T-helper 2 cell treated with Interferon-gamma antibody and Interleukin-4, amounts not matched to agents 5 μg/mL and 100 μg/mL, for 36 hours (primary cell): ENCODE results near the gene DPP3.

Experiments
- DNase-seq: peaks from one replicate; pipeline ENCODE4 v3.0.0; 2021; ENCODE audit warnings: low spot score
- H3K27ac Mint-ChIP-seq: one replicate; pipeline ENCODE4 v1.8.0; 2021; ENCODE audit warnings: mild to moderate bottlenecking, mixed read lengths
- H3K27me3 Mint-ChIP-seq: one replicate; pipeline ENCODE4 v1.8.0; 2021; ENCODE audit warnings: low read depth, mixed read lengths
- H3K36me3 Mint-ChIP-seq: one replicate; pipeline ENCODE4 v1.8.0; 2021; ENCODE audit warnings: low read depth, mixed read lengths
- H3K4me1 Mint-ChIP-seq: one replicate; pipeline ENCODE4 v1.8.0; 2021; ENCODE audit warnings: low read depth, mixed read lengths
- H3K4me3 Mint-ChIP-seq: one replicate; pipeline ENCODE4 v1.8.0; 2022; ENCODE audit warnings: mild to moderate bottlenecking, moderate library complexity, mixed read lengths
- H3K9me3 Mint-ChIP-seq: one replicate; pipeline ENCODE4 v1.8.0; 2021; ENCODE audit warnings: mixed read lengths

The DPP3 gene

GRCh38 chr11:66469441-66469840 is 10.8 kb upstream of the DPP3 start:
- Mint-ChIP-seq H3K4me1 (peaks cover 16% of the 10 kb centered on the region), H3K27ac (no peak overlapping the region), H3K36me3 (peaks cover 2% of the 10 kb centered on the region), H3K9me3 (no peaks in the 10 kb centered on the region), H3K27me3 (no peaks in the 10 kb centered on the region), H3K4me3 (no peak overlapping the region)
- no peak for DNase-seq

GRCh38 chr11:66470015-66470414 is 10.2 kb upstream of the DPP3 start:
- H3K4me3 Mint-ChIP-seq: no peak overlapping the region
- H3K27ac Mint-ChIP-seq: peak overlapping the region; percentile 78
- no peaks in the 10 kb centered on the region for H3K27me3 Mint-ChIP-seq
- peaks cover 16% of the 10 kb centered on the region for H3K4me1 Mint-ChIP-seq
- H3K36me3 Mint-ChIP-seq: peaks cover 2% of the 10 kb centered on the region
- no peak for DNase-seq
- no peaks in the 10 kb centered on the region for H3K9me3 Mint-ChIP-seq

GRCh38 chr11:66471142-66471541 is 9.1 kb upstream of the DPP3 start:
- H3K36me3 Mint-ChIP-seq: peaks cover 2% of the 10 kb centered on the region
- DNase-seq: no peak
- no peaks in the 10 kb centered on the region for H3K27me3 Mint-ChIP-seq
- no peak overlapping the region for H3K4me3 Mint-ChIP-seq
- peaks cover 14% of the 10 kb centered on the region for H3K4me1 Mint-ChIP-seq
- H3K27ac Mint-ChIP-seq: no peak overlapping the region
- no peaks in the 10 kb centered on the region for H3K9me3 Mint-ChIP-seq

GRCh38 chr11:66472054-66472453 is 8.2 kb upstream of the DPP3 start:
- no peak overlapping the region for H3K27ac Mint-ChIP-seq
- H3K36me3 Mint-ChIP-seq: peaks cover 2% of the 10 kb centered on the region
- H3K27me3 Mint-ChIP-seq: no peaks in the 10 kb centered on the region
- H3K9me3 Mint-ChIP-seq: no peaks in the 10 kb centered on the region
- no peak overlapping the region for H3K4me3 Mint-ChIP-seq
- H3K4me1 Mint-ChIP-seq: peaks cover 10% of the 10 kb centered on the region
- no peak for DNase-seq

- peaks cover 4% of the 10 kb centered on the region for H3K4me1 Mint-ChIP-seq
- H3K27ac Mint-ChIP-seq: no peak overlapping the region
- H3K27me3 Mint-ChIP-seq: no peaks in the 10 kb centered on the region
- peaks cover 2% of the 10 kb centered on the region for H3K36me3 Mint-ChIP-seq
- no peaks in the 10 kb centered on the region for H3K9me3 Mint-ChIP-seq
- no peak for DNase-seq
- H3K4me3 Mint-ChIP-seq: no peak overlapping the region
These were observed 7.1 kb upstream of the DPP3 start for GRCh38 chr11:66473167-66473566.

- Mint-ChIP-seq H3K4me1 (peaks cover 6% of the 10 kb centered on the region), H3K9me3 (no peaks in the 10 kb centered on the region), H3K36me3 (peaks cover 2% of the 10 kb centered on the region), H3K27me3 (no peaks in the 10 kb centered on the region), H3K4me3 (no peak overlapping the region), H3K27ac (no peak overlapping the region)
- DNase-seq: no peak
These were observed 6.4 kb upstream of the DPP3 start for GRCh38 chr11:66473608-66474515.

GRCh38 chr11:66475349-66476172 is 4.7 kb upstream of the DPP3 start:
- DNase-seq: no peak
- Mint-ChIP-seq H3K4me3 (no peak overlapping the region), H3K27ac (no peak overlapping the region), H3K27me3 (no peaks in the 10 kb centered on the region), H3K36me3 (peaks cover 2% of the 10 kb centered on the region), H3K9me3 (no peaks in the 10 kb centered on the region), H3K4me1 (peaks cover 10% of the 10 kb centered on the region)

DNA sequence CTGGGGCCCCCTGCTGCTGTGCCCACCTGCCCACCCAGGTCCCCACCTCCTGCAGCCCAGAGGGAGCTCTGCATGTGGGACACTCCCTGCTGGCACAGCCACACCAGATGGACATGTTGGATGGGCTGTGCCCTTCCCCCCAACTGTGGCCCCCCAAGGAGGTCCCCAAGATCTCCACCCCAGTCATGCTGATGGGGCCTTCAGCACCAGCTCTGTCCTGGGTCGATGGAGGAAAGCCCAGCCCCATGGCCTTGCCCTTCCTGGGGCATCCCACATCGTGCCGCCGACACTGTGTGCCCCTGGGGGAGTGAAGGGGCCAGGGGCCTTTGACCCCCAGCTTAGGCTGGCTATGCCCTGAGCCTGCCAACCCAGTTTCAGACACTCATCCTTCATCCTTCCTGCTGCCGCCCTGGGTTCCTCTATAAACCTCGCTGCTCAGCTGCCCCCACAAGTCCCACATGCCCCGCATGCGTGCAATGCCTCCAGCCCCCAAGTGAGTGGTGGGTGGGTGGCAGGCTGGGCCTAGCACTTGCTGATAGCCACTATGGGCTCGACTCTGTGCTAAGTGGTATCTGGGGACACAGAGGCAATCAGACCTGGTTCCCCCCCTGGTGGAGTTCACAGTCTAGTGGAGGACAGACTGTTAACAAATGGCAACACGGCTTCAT is 3.9 kb upstream of the DPP3 start:
- H3K9me3 Mint-ChIP-seq: no peaks in the 10 kb centered on the region
- H3K27me3 Mint-ChIP-seq: no peaks in the 10 kb centered on the region
- no peak for DNase-seq
- H3K4me1 Mint-ChIP-seq: peaks cover 13% of the 10 kb centered on the region
- H3K27ac Mint-ChIP-seq: peak overlapping the region; percentile 39
- H3K4me3 Mint-ChIP-seq: no peak overlapping the region
- H3K36me3 Mint-ChIP-seq: no peaks in the 10 kb centered on the region

GRCh38 chr11:66476841-66477251 is 3.4 kb upstream of the DPP3 start:
- H3K4me1 Mint-ChIP-seq: peaks cover 15% of the 10 kb centered on the region
- H3K27ac Mint-ChIP-seq: peak overlapping the region; percentile 39
- no peak for DNase-seq
- H3K27me3 Mint-ChIP-seq: no peaks in the 10 kb centered on the region
- no peaks in the 10 kb centered on the region for H3K9me3 Mint-ChIP-seq
- H3K36me3 Mint-ChIP-seq: no peaks in the 10 kb centered on the region
- H3K4me3 Mint-ChIP-seq: no peak overlapping the region

GRCh38 chr11:66477263-66478201 is 2.7 kb upstream of the DPP3 start:
- H3K4me3 Mint-ChIP-seq: peak overlapping the region; percentile 34
- peaks cover under 1% of the 10 kb centered on the region for H3K36me3 Mint-ChIP-seq
- peaks cover 17% of the 10 kb centered on the region for H3K4me1 Mint-ChIP-seq
- peak overlapping the region; percentile 41 for H3K27ac Mint-ChIP-seq
- no peaks in the 10 kb centered on the region for H3K27me3 Mint-ChIP-seq
- no peak for DNase-seq
- no peaks in the 10 kb centered on the region for H3K9me3 Mint-ChIP-seq

DNA sequence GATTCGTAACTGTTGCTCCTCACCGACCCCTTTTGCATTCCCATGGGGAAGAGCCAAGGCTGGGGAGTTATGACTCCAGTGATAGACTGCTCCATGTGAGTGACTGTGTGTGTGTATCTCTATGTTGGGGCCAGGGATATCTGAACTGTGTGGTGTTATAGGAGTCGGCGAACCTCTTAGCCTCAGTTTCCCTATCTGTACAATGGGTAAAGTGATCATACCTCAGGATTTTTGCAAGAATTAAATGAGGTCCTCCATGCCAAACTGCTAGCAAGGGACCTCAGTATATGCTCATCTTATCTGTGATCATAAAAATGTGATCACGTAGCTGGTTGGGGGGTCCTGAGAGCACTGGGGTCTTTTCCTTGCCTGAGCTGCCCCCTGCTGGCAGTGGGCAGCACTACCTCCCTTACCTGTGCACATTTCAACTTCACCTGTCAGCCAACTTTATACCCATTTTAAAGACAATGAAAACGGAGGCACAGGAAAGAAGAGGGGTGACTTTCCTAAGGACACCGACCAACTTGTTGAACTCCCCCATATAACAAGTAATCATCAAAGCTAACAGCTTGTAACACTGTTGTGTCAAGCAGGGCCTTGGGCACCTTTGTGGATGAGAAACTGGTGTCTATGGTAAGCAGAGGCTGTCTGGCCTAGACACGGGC is 1.4 kb upstream of the DPP3 start:
- peaks cover 23% of the 10 kb centered on the region for H3K4me1 Mint-ChIP-seq
- peak overlapping the region; percentile 88 for H3K27ac Mint-ChIP-seq
- DNase-seq: no peak
- H3K27me3 Mint-ChIP-seq: no peaks in the 10 kb centered on the region
- H3K9me3 Mint-ChIP-seq: no peaks in the 10 kb centered on the region
- peak overlapping the region; percentile 88 for H3K4me3 Mint-ChIP-seq
- H3K36me3 Mint-ChIP-seq: peaks cover 3% of the 10 kb centered on the region

GRCh38 chr11:66479394-66480116 is 679 bp upstream of the DPP3 start:
- Mint-ChIP-seq H3K36me3 (peaks cover 3% of the 10 kb centered on the region), H3K9me3 (no peaks in the 10 kb centered on the region), H3K27me3 (no peaks in the 10 kb centered on the region), H3K4me1 (peaks cover 23% of the 10 kb centered on the region), H3K4me3 (peak overlapping the region; percentile 88), H3K27ac (peak overlapping the region; percentile 88)
- no peak for DNase-seq
